Neural cell (in vitro differentiated cells): ENCODE measurements around the gene SCCPDH. TPM values are rescaled to one million over a fixed set of nuclear protein-coding genes. Genes with fewer than 3 reads are reported as not detected.

Experiments used
- H2AFZ ChIP-seq: fragments of 200-600, 300-800 bp; sonication (generic), shearing (Covaris generic); 2 replicates; pipeline ENCODE4 v1.6.0; 2014; ENCODE audit warnings: low read depth, mild to moderate bottlenecking, antibody characterized with exemption, low read length, moderate library complexity
- H3F3A ChIP-seq: fragments of 200-600 bp; shearing (Covaris generic); 2 replicates; pipeline ENCODE4 v1.6.1; 2016; ENCODE audit warnings: mild to moderate bottlenecking, moderate library complexity, mixed read lengths, antibody characterized with exemption, low read length; ENCODE audit not compliant: insufficient read depth, poor library complexity, severe bottlenecking
- H3K27ac ChIP-seq: fragments of 200-600, 300-800 bp; sonication (generic), shearing (Covaris generic); 2 replicates; pipeline ENCODE4 v1.5.1; 2014; ENCODE audit warnings: mild to moderate bottlenecking, low read length, moderate library complexity
- H3K27me3 ChIP-seq: fragments of 300-800, 200-600 bp; sonication (generic), shearing (Covaris generic); 2 replicates; pipeline ENCODE4 v1.6.0; 2014; ENCODE audit warnings: mild to moderate bottlenecking, low read depth, low read length, moderate library complexity; ENCODE audit not compliant: insufficient read depth
- H3K36me3 ChIP-seq: fragments of 300-800, 200-600 bp; sonication (generic), shearing (Covaris generic); 2 replicates; pipeline ENCODE4 v1.5.1; 2014; ENCODE audit warnings: mild to moderate bottlenecking, antibody characterized with exemption, low read length, moderate library complexity; ENCODE audit not compliant: insufficient read depth
- H3K4me2 ChIP-seq: fragments of 300-800, 200-600 bp; sonication (generic), shearing (Covaris generic); 2 replicates; pipeline ENCODE4 v1.6.0; 2014; ENCODE audit warnings: mild to moderate bottlenecking, low read length
- H3K4me3 ChIP-seq: fragments of 300-800, 200-600 bp; sonication (generic), shearing (Covaris generic); 2 replicates; pipeline ENCODE4 v1.5.1; 2014; ENCODE audit warnings: mild to moderate bottlenecking, low read length, moderate library complexity
- H3K79me2 ChIP-seq: fragments of 200-600 bp; shearing (Covaris generic); replicated peaks from 2 replicates; pipeline ENCODE4 v1.6.0; 2014; ENCODE audit warnings: mild to moderate bottlenecking, low read length, moderate library complexity; ENCODE audit not compliant: insufficient read depth
- H3K9ac ChIP-seq: fragments of 300-800, 200-600 bp; sonication (generic), shearing (Covaris generic); 2 replicates; pipeline ENCODE4 v1.6.1; 2016; ENCODE audit warnings: mild to moderate bottlenecking, low read length, mixed read lengths
- H3K9me2 ChIP-seq: fragments of 200-600 bp; shearing (Covaris generic); 2 replicates; pipeline ENCODE4 v1.6.1; 2016; ENCODE audit warnings: mild to moderate bottlenecking, low read length, mixed read lengths; ENCODE audit not compliant: insufficient read depth
- H3K9me3 ChIP-seq: fragments of 200-600, 300-800 bp; sonication (generic), shearing (Covaris generic); 2 replicates; pipeline ENCODE4 v1.6.1; 2016; ENCODE audit warnings: mild to moderate bottlenecking, mixed run types, low read length, moderate library complexity, mixed read lengths
- H4K20me1 ChIP-seq: fragments of 200-600 bp; shearing (Covaris generic); 2 replicates; pipeline ENCODE4 v1.6.1; 2016; ENCODE audit warnings: mild to moderate bottlenecking, mixed run types; ENCODE audit not compliant: insufficient read depth
- CTCF ChIP-seq: fragments of 450-650 bp; IDR thresholded peaks from 2 replicates; pipeline ENCODE4 v1.5.1; 2014; ENCODE audit warnings: antibody characterized with exemption, mild to moderate bottlenecking, moderate library complexity; ENCODE audit not compliant: poor library complexity, severe bottlenecking
- EP300 ChIP-seq: fragments of 450-650 bp; conservative IDR thresholded peaks from 2 replicates; pipeline ENCODE4 v1.6.1; 2014; ENCODE audit warnings: antibody characterized with exemption, mild to moderate bottlenecking, moderate library complexity; ENCODE audit not compliant: poor library complexity, severe bottlenecking
- EZH2 ChIP-seq: fragments of 200-600, 300-800 bp; shearing (Covaris generic), sonication (generic); IDR thresholded peaks from 2 replicates; pipeline ENCODE4 v1.6.1; 2014; ENCODE audit warnings: antibody characterized with exemption, low read length, borderline replicate concordance, mild to moderate bottlenecking; ENCODE audit not compliant: insufficient read depth, poor library complexity, severe bottlenecking
- MXI1 ChIP-seq: fragments of 450-650 bp; conservative IDR thresholded peaks from 2 replicates; pipeline ENCODE4 v1.6.1; 2014; ENCODE audit warnings: antibody characterized with exemption, mild to moderate bottlenecking; ENCODE audit not compliant: poor library complexity, severe bottlenecking
- POLR2AphosphoS5 ChIP-seq: IDR thresholded peaks from 2 replicates; pipeline ENCODE4 v1.6.1; 2012
- RAD21 ChIP-seq: fragments of 450-650 bp; conservative IDR thresholded peaks from 2 replicates; pipeline ENCODE4 v1.6.1; 2014; ENCODE audit warnings: antibody characterized with exemption, mild to moderate bottlenecking, moderate library complexity
- REST ChIP-seq: IDR thresholded peaks from 2 replicates; pipeline ENCODE4 v1.6.1; 2012; ENCODE audit warnings: borderline replicate concordance
- SMC3 ChIP-seq: fragments of 450-650 bp; conservative IDR thresholded peaks from 2 replicates; pipeline ENCODE4 v1.6.1; 2014; ENCODE audit warnings: antibody characterized with exemption, mild to moderate bottlenecking, moderate library complexity; ENCODE audit not compliant: poor library complexity
- TAF1 ChIP-seq: IDR thresholded peaks from 2 replicates; pipeline ENCODE4 v1.6.1; 2012; ENCODE audit warnings: low read depth
- polyA plus RNA-seq: library from polyadenylated mRNA; depleted of rRNA; stranded (reverse); fragments of >200 nt; gene quantifications from 2 replicates; pipeline ENCODE4 v1.2.3, GENCODE V29; 2014
- small RNA-seq, 3 experiments: library from RNA; depleted of rRNA; stranded (forward); fragments of <200 nt; gene quantifications; one replicate each; pipeline ENCODE3, GENCODE V24; 2012

Gene SCCPDH
- polyA plus RNA-seq, 1 donor from 2014 or later, result 94.2 TPM

- H3K9me3 ChIP-seq, result no peaks in the 10 kb centered on the region
- no peak for TF ChIP-seq SMC3
- TF ChIP-seq POLR2AphosphoS5, result no peak
- TF ChIP-seq RAD21, result no peak
- TF ChIP-seq EP300, result no peak
- no peak for TF ChIP-seq EZH2
- TF ChIP-seq MXI1, result no peak
- TF ChIP-seq REST, result no peak
- H3K9ac ChIP-seq, result no peak overlapping the region
- H3K79me2 ChIP-seq, result no peaks in the 10 kb centered on the region
- no peaks in the 10 kb centered on the region for H3K9me2 ChIP-seq
- H3K4me3 ChIP-seq, result no peak overlapping the region
- H2AFZ ChIP-seq, result no peak overlapping the region
- H4K20me1 ChIP-seq, result no peaks in the 10 kb centered on the region
- H3K27me3 ChIP-seq, result no peaks in the 10 kb centered on the region
- no peak overlapping the region for H3K27ac ChIP-seq
- no peaks in the 10 kb centered on the region for H3K36me3 ChIP-seq
- no peaks in the 10 kb centered on the region for H3F3A ChIP-seq
- H3K4me2 ChIP-seq, result no peak overlapping the region
Measured at GRCh38 chr1:246814890-246815289, 90.7 kb downstream of the SCCPDH start.

- Histone ChIP-seq H3K79me2 (no peaks in the 10 kb centered on the region), H3K4me3 (no peak overlapping the region), H2AFZ (no peak overlapping the region), H3K36me3 (no peaks in the 10 kb centered on the region), H3K9me3 (no peaks in the 10 kb centered on the region), H3K9ac (no peak overlapping the region), H3K27me3 (no peaks in the 10 kb centered on the region), H3K27ac (no peak overlapping the region), H3F3A (no peaks in the 10 kb centered on the region), H3K9me2 (no peaks in the 10 kb centered on the region), H4K20me1 (no peaks in the 10 kb centered on the region), H3K4me2 (no peak overlapping the region)
- TF ChIP-seq POLR2AphosphoS5 (no peak), EZH2 (no peak), CTCF (no peak), REST (no peak), SMC3 (no peak), MXI1 (no peak), EP300 (no peak), TAF1 (no peak), RAD21 (no peak)
Measured at GRCh38 chr1:246815693-246816270, 91.6 kb downstream of the SCCPDH start.

Small RNA genes lying within 50 kb of the gene (small RNA-seq; reads per million reads assigned to genes)
- 0 reads per million in 3 experiments for gene AC113174.1

Other genes starting within 250 kb of the SCCPDH start
- gene SMYD3, start 217.1 kb upstream of the SCCPDH start, polyA plus RNA-seq, result 39.4 and 48.6 TPM in 2 replicates
- gene TFB2M, start 158.1 kb upstream of the SCCPDH start, polyA plus RNA-seq, result 15.0 and 19.2 TPM in 2 replicates
- 23.7 and 26.3 TPM in 2 replicates for gene CNST, start 158.0 kb upstream of the SCCPDH start, polyA plus RNA-seq
- 27.1 and 28.5 TPM in 2 replicates for gene AHCTF1, start 207.5 kb downstream of the SCCPDH start, polyA plus RNA-seq